Transverse colon (tissue), 4 donors: ENCODE data around the gene DOCK9.

ENCODE experiments used
- CTCF ChIP-seq, 5 experiments: fragments of 200-600 bp in 3 of 5; fragments of 450-650 bp in 2 of 5; sonication (generic) in 3 of 5; IDR thresholded peaks; 1 replicate in 2 of 5; 2 replicates in 3 of 5; pipeline ENCODE4 v1.5.1; 2016 to 2017; ENCODE audit warnings: antibody characterized with exemption in 5 of 5, inconsistent platforms in 3 of 5, mild to moderate bottlenecking in 2 of 5, moderate library complexity in 1 of 5
- POLR2A ChIP-seq: fragments of 450-650 bp; IDR thresholded peaks from one replicate; pipeline ENCODE4 v1.6.1; 2016; ENCODE audit warnings: antibody characterized with exemption, mild to moderate bottlenecking, moderate library complexity
- POLR2AphosphoS5 ChIP-seq, 3 donors: sonication (generic); formaldehyde crosslinking; IDR thresholded peaks; one replicate each; pipeline ENCODE4 v1.6.1; 2016; ENCODE audit warnings: antibody characterized with exemption in 3 of 3

GRCh38 chr13:98784666-98785065 lies 193.2 kb downstream of the DOCK9 start:
- no peak for TF ChIP-seq POLR2A
- no peak for TF ChIP-seq CTCF (IDR thresholded peaks at IDR 0.05)
- no peak for TF ChIP-seq POLR2AphosphoS5 (IDR thresholded peaks at IDR 0.05)
